Measurements from ENCODE around the gene ACKR2. TPM values are rescaled to one million over a fixed set of nuclear protein-coding genes. Genes with fewer than 3 reads are reported as not detected.

The ACKR2 gene
- total and polyA plus RNA-seq, 2 of the 13 experiments (the other 11 are each of a cell fraction or from before 2014, with no cell fraction given) = 1.1 to 1.9 TPM

GRCh38 chr3:42772670-42773408 lies 36.4 kb upstream of the ACKR2 start, which contains the start of gene CCDC13 (continued):
- TF ChIP-seq SP2 (CRISPR knock-in tag; IDR thresholded peaks at IDR 0.05) (no peak), DBP (CRISPR knock-in tag; IDR thresholded peaks at IDR 0.05; ENCODE audit: not compliant biosample characterization) (no peak), NFKB2 (CRISPR knock-in tag; IDR thresholded peaks at IDR 0.05; ENCODE audit: borderline replicate concordance) (no peak), ZNF552 (CRISPR knock-in tag; IDR thresholded peaks at IDR 0.05; ENCODE audit: borderline replicate concordance) (no peak), RCOR2 (CRISPR knock-in tag; IDR thresholded peaks at IDR 0.05) (no peak), NR2F2 (IDR thresholded peaks at IDR 0.05; ENCODE audit: borderline replicate concordance, low read depth) (no peak), NR0B2 (CRISPR knock-in tag; IDR thresholded peaks at IDR 0.05) (no peak), ZNF766 (CRISPR knock-in tag; IDR thresholded peaks at IDR 0.05; ENCODE audit: borderline replicate concordance) (no peak), ZBTB4 (CRISPR knock-in tag; IDR thresholded peaks at IDR 0.05; ENCODE audit: borderline replicate concordance) (no peak), ZNF343 (CRISPR knock-in tag; IDR thresholded peaks at IDR 0.05) (no peak), TRIM22 (IDR thresholded peaks at IDR 0.05) (no peak), ELF3 (CRISPR knock-in tag; IDR thresholded peaks at IDR 0.05) (no peak), ZNF772 (CRISPR knock-in tag; IDR thresholded peaks at IDR 0.05) (no peak), ZNF138 (CRISPR knock-in tag; IDR thresholded peaks at IDR 0.05; ENCODE audit: low read depth) (no peak), WIZ (CRISPR knock-in tag; IDR thresholded peaks at IDR 0.05) (no peak), BRF2 (CRISPR knock-in tag; IDR thresholded peaks at IDR 0.05) (no peak), FIP1L1 (IDR thresholded peaks at IDR 0.05; ENCODE audit: borderline replicate concordance, insufficient read depth, low read depth, low read length) (no peak)
- TF ChIP-seq, protein P1, sequence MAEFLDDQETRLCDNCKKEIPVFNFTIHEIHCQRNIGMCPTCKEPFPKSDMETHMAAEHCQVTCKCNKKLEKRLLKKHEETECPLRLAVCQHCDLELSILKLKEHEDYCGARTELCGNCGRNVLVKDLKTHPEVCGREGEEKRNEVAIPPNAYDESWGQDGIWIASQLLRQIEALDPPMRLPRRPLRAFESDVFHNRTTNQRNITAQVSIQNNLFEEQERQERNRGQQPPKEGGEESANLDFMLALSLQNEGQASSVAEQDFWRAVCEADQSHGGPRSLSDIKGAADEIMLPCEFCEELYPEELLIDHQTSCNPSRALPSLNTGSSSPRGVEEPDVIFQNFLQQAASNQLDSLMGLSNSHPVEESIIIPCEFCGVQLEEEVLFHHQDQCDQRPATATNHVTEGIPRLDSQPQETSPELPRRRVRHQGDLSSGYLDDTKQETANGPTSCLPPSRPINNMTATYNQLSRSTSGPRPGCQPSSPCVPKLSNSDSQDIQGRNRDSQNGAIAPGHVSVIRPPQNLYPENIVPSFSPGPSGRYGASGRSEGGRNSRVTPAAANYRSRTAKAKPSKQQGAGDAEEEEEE (CRISPR knock-in tag; IDR thresholded peaks at IDR 0.05; ENCODE audit: borderline replicate concordance) = no peak
- TF ChIP-seq, protein P2, sequence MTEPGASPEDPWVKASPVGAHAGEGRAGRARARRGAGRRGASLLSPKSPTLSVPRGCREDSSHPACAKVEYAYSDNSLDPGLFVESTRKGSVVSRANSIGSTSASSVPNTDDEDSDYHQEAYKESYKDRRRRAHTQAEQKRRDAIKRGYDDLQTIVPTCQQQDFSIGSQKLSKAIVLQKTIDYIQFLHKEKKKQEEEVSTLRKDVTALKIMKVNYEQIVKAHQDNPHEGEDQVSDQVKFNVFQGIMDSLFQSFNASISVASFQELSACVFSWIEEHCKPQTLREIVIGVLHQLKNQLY (CRISPR knock-in tag; IDR thresholded peaks at IDR 0.05) = no peak
